Skeletal muscle tissue (tissue), 4 donors: ENCODE measurements around the gene ADAM33. TPM values are rescaled to one million over a fixed set of nuclear protein-coding genes. Genes with fewer than 3 reads are reported as not detected.

Experiments used
- H3K27ac ChIP-seq: one replicate; pipeline ENCODE4 v1.7.0; 2013; ENCODE audit warnings: mild to moderate bottlenecking, low read depth, low read length, inconsistent platforms
- H3K27me3 ChIP-seq, 3 donors: one replicate each; pipeline ENCODE4 v1.7.0; 2013; ENCODE audit warnings: low read length in 3 of 3; ENCODE audit not compliant: control insufficient read depth in 3 of 3, insufficient read depth in 3 of 3
- H3K36me3 ChIP-seq, 3 donors: one replicate each; pipeline ENCODE4 v1.7.0; 2013; ENCODE audit warnings: low read length in 3 of 3; ENCODE audit not compliant: control insufficient read depth in 3 of 3, insufficient read depth in 3 of 3
- H3K4me1 ChIP-seq, 3 donors: one replicate each; pipeline ENCODE4 v1.7.0; 2013; ENCODE audit warnings: low read length in 3 of 3, mild to moderate bottlenecking in 3 of 3; ENCODE audit not compliant: control insufficient read depth in 3 of 3, insufficient read depth in 3 of 3
- H3K4me3 ChIP-seq, 3 donors: one replicate each; pipeline ENCODE4 v1.7.0; 2013; ENCODE audit warnings: low read length in 3 of 3
- H3K9ac ChIP-seq, 3 donors: one replicate each; pipeline ENCODE4 v1.7.0; 2013; ENCODE audit warnings: low read length in 3 of 3, mild to moderate bottlenecking in 3 of 3, moderate library complexity in 2 of 3, low read depth in 1 of 3
- H3K9me3 ChIP-seq, 3 donors: one replicate each; pipeline ENCODE4 v1.7.0; 2013; ENCODE audit warnings: low read length in 3 of 3; ENCODE audit not compliant: control insufficient read depth in 3 of 3
- total RNA-seq: library from RNA; depleted of rRNA; stranded (reverse); fragments of >200 nt; gene quantifications from one replicate; pipeline ENCODE4 v1.2.3, GENCODE V29; 2014
- donor health status: Osteomylitis.

Gene ADAM33
- total RNA-seq, 1 donor from 2014 or later = 30.8 TPM

DNA sequence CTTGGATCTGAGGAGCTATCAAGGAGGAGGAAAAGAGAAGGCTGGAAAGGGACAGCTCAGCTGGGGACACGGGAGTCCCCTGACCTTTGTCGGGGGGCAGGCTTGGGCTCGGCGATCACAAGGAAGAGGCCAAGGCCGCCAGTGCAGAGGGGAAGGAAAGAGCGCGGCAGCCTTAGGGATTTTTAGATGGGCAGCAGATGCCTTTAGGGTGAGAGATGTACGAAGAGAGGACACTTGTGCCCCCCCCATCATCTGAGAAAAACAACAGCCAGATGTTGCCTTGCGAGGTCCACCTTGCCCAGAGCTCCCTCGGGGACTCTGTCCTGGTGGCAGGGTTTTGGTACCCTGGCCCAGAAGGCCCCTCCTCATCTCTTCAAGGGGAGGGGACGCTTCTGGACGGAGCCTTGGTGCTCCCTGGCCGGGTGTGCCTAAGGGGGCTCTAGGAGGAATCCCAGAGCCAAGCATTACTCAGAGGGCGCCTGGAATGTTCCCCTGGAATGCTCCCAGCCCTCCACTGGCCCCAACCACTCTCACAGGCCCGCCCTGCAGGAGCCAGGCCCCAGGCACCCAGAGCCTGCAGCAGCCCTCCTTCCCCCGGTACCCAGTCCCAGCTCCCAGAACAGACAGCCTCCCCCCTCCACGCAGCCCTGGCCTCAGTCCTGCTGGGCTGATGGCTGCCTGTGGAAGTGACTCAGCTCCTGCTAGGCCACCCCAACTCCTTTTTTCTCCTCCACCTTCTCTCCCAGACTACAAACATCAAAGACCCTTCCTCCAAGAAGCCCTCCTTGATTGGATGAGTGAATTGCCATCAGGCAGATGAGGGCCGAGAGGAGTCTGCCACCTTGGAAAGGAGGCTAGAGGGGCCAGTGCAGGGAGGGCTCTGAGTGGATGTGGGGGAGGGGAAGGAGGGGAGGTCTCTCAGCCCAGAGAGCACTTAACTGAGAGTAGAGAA, 1.8 kb downstream of the ADAM33 start:
- Histone ChIP-seq H3K36me3 (peaks cover 0 to 3% (median 0%) of the 10 kb centered on the region in 3 donors), H3K9ac (peak overlapping the region in 2 of 3 donors; percentile 10 to 57), H3K4me1 (peaks cover 13 to 19% (median 16%) of the 10 kb centered on the region in 3 donors), H3K4me3 (peak overlapping the region in 2 of 3 donors; percentile 22 to 66), H3K27me3 (peaks cover 8 to 14% (median 13%) of the 10 kb centered on the region in 3 donors), H3K27ac (no peak overlapping the region), H3K9me3 (no peaks in the 10 kb centered on the region)

DNA sequence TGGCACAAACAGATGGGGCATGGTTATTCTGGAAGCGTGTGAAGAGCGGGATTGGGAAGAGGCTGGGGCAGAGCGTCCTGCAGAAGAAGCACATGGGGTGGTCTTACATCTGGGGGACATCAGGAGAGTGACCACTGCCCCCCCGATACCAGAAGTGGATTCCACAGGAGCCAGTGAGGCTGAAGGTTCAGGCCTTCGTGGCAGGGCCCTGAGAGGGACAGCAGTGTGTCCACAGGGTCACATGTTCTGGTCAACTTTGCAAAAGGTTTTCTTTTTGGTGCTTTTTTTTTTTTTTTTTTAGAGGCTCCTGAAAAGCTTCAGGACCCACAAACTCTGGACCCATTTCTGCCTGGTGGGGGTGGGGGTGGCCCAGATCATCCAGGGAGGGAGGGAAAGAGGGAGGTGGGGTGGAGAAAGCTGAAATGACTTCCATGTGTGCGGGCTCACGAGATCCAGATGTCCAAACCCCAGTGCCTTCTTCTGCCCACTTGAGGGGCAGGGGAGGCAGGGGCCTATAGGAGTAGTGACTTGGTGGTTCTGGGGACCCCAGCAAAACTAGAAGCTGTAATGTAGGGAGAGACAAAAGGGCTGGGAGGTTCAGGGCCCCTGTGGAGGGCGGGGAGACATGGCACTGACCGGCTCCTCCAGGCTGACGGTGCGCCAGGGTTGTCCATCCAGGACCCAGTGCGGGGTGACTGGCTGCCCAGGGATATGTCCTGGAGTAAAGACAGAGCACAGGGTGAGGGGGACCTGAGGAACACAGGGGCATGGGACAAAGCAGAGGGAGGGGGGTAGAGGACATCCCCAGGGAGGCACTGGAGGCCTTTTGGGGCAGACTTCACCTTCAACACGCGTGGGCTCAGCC, 2.7 kb downstream of the ADAM33 start:
- H3K4me1 ChIP-seq = peaks cover 13 to 19% (median 16%) of the 10 kb centered on the region in 3 donors

DNA sequence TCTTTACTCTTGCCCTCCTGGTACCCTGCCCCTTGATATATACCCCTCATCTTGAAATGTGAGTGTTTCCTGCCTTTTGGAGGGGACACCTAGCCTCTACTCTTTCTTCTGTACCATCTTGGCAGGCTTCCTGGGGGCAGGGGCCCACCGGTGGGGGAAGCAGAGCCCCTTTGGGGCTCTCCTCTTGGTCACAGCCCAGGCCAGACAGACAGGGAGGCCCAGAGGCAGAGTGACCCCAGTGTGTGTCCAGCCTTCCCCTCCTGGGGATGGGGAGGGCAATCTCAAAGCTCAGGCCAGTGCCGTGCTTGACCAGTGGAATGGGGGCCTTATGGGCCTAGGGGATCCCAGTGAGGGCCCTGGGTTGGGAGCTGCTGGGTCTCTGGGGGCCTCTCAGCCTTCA, 3.6 kb downstream of the ADAM33 start:
- peaks cover 11 to 24% (median 21%) of the 10 kb centered on the region in 3 donors for H3K27me3 ChIP-seq
- no peak overlapping the region for H3K27ac ChIP-seq
- H3K9ac ChIP-seq = no peak overlapping the region
- H3K4me1 ChIP-seq = peaks cover 13 to 19% (median 16%) of the 10 kb centered on the region in 3 donors
- no peaks in the 10 kb centered on the region for H3K9me3 ChIP-seq
- H3K36me3 ChIP-seq = peaks cover 0 to 3% (median 0%) of the 10 kb centered on the region in 3 donors
- no peak overlapping the region for H3K4me3 ChIP-seq

More for the DNA sequence above, 2.7 kb downstream of the ADAM33 start:
- Histone ChIP-seq H3K36me3 (peaks cover 0 to 3% (median 0%) of the 10 kb centered on the region in 3 donors), H3K9me3 (no peaks in the 10 kb centered on the region), H3K27me3 (peaks cover 11 to 22% (median 18%) of the 10 kb centered on the region in 3 donors), H3K27ac (no peak overlapping the region), H3K4me3 (no peak overlapping the region), H3K9ac (peak overlapping the region in 1 of 3 donors; percentile 10)

DNA sequence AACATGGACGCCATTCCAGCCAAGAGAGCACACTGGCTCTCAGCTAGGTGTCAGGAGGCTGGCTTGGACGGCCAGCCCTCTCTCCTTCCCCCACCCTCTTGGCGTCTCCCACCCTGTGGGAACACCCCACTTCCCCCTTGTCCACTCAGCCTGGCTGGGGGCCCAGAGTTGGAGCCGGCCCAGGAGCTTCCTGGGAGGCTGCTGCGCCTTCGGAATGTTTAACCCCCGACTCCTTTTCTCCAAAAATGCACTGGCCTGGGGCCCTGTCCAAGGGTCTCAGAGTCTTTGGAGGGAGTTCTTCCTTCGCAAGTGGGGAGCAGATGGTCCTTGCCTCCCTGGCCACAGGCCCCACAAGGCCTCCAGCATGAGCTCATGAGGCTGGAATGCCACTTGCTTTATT, 4.1 kb downstream of the ADAM33 start:
- H3K27me3 ChIP-seq = peaks cover 11 to 25% (median 24%) of the 10 kb centered on the region in 3 donors
- H3K4me1 ChIP-seq = peaks cover 13 to 19% (median 16%) of the 10 kb centered on the region in 3 donors
- H3K4me3 ChIP-seq = no peak overlapping the region

DNA sequence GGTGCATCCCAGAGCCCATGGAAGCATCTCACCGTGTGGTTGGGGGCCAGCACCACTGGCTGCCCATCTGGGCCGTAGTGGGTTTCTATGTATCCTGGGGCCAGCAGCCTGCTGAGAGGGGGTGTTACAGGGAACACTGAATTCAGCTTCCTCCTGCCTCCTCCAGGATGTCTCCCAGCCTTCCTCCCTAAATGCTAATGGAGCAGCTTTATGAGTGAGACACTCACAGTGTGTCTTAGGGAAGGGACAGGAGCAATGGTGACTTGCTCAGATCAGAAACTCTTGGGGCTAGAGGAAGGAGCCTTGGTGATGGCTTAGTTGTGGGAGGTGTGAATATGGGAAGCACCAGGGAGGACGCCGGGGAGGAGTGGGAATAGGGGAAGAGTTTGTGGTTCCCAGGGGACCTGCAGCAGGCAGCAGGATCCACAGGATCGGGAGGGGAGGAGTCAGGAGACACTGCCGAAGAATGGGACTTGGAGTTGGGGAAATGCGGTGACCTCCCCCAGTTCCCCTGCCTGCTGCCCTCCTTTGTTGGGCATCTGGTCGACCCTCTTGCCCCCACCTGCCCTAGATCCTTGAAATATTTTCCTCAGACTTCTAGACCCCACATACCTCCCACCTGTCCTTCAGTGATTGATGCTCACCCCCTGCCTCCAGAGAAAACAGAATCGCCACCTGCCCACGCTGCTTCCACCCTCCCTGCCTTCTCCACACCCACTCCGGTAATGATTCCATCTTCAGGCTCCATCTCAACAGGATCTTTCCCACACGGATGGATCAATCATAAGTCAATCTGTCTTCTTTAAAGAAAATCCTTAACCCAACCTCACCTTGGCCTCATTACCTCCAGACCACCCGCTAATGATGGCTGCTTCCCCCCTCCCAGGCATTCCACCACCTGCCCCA, 6.6 kb downstream of the ADAM33 start:
- H3K4me3 ChIP-seq = no peak overlapping the region
- H3K4me1 ChIP-seq = peaks cover 9 to 19% (median 10%) of the 10 kb centered on the region in 3 donors
- no peak overlapping the region for H3K9ac ChIP-seq
- H3K36me3 ChIP-seq = peaks cover 0 to 3% (median 0%) of the 10 kb centered on the region in 3 donors
- H3K9me3 ChIP-seq = no peaks in the 10 kb centered on the region
- H3K27me3 ChIP-seq = peaks cover 3 to 24% (median 21%) of the 10 kb centered on the region in 3 donors
- no peak overlapping the region for H3K27ac ChIP-seq

More for the DNA sequence above, 4.1 kb downstream of the ADAM33 start:
- H3K9me3 ChIP-seq = no peaks in the 10 kb centered on the region
- H3K27ac ChIP-seq = no peak overlapping the region
- no peak overlapping the region for H3K9ac ChIP-seq
- H3K36me3 ChIP-seq = peaks cover 0 to 3% (median 0%) of the 10 kb centered on the region in 3 donors

DNA sequence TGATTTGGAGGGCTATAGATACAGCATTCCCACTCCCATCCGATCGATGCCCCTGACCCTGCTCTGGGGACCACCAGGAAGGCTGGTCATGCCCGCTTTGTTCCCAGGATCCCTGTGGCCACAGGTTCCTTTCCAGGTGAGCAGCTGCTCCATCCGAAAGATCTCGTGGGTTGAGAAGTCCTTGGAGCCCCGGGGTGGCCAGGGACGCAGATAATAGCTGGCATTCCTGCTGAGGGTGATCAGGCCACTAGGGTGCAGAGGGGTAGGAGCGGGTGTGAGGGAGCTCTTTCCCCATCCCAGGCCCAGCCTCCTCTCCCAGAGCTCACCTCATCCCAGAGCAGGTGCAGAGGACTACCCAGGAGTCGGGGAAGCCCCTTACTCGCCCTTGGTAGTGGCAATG, 7.4 kb downstream of the ADAM33 start:
- peaks cover 9 to 16% (median 10%) of the 10 kb centered on the region in 3 donors for H3K4me1 ChIP-seq
- peaks cover 3 to 24% (median 21%) of the 10 kb centered on the region in 3 donors for H3K27me3 ChIP-seq
- H3K36me3 ChIP-seq = peaks cover 0 to 3% (median 0%) of the 10 kb centered on the region in 3 donors
- no peak overlapping the region for H3K9ac ChIP-seq
- H3K27ac ChIP-seq = no peak overlapping the region
- H3K9me3 ChIP-seq = no peaks in the 10 kb centered on the region
- H3K4me3 ChIP-seq = no peak overlapping the region

DNA sequence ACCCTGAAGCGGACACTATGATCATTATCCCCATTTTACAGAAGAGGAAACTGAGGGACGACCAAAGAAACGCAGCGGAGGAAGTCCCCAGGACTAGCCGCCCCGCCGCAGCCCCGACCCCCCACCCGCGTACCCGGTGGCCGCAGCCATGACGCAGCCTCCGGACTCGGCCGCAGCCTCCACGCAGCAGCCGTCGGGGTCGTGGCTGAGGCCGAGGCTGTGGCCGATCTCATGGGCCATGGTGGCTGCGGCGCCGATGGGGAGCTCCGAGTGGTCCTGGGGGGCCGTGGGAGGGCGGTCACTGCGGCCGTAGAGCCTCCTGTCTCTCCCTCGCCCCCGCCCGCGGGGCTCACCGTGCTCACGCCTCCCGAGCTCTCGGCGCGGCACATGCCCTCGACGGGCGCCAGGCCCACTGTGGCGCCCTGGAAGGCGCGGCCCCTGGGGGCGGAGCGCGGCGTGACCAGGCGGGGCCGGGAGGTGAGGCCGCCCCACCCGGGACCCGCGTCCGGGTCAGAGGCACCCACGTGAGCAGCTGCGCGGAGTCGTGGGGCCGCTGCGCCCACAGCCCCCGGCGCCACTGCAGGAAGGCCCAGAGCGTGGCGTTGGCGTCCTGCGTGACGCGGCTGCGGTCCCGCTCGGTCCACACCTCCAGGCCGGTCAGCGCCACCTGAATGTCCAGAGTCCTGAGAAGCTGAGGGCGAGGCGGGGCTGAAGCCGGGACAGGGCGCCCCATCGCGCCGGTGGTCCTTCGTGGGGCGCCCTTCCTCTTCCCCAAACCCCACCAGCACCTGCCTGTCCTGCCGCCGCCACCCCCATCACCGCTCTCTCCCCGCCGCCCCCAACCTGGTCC, 8.4 kb downstream of the ADAM33 start:
- H3K36me3 ChIP-seq = peaks cover 0 to 3% (median 0%) of the 10 kb centered on the region in 3 donors
- no peak overlapping the region for H3K27ac ChIP-seq
- H3K9me3 ChIP-seq = no peaks in the 10 kb centered on the region
- peaks cover 3 to 24% (median 21%) of the 10 kb centered on the region in 3 donors for H3K27me3 ChIP-seq
- no peak overlapping the region for H3K9ac ChIP-seq
- no peak overlapping the region for H3K4me3 ChIP-seq
- H3K4me1 ChIP-seq = peaks cover 9 to 14% (median 10%) of the 10 kb centered on the region in 3 donors

DNA sequence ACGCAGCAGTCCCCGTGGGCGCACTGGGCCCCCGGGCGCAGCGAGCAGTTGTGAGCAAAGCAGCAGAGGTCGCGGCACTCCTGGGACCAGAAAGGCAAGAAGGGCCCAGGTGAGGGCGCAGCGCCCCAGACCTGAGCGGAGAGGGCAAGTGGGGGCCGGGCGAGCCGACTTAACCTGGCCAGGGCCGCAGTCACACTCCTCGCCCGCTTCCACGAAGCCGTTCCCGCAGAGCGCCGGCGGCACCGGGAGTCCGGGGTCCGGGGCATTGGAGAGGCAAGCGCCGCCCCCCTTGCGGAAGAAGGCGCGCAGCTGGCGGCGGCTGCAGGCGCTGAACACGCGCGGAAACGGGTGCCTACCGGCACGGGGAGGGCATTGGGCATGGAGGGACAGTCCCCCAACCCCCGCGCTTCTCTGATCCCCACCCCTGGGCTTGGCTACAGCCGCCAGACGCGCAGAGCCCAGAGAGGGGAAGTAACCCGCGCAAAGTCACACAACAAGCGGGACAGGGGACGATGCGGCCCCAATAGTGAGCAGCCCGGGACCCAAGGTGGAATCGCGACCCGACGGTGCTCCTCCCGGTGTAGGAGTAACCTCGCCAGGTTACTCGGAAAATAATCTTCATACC, 9.2 kb downstream of the ADAM33 start:
- Histone ChIP-seq H3K9ac (no peak overlapping the region), H3K27me3 (peaks cover 3 to 24% (median 21%) of the 10 kb centered on the region in 3 donors), H3K27ac (no peak overlapping the region), H3K4me3 (no peak overlapping the region), H3K36me3 (peaks cover 0 to 3% (median 0%) of the 10 kb centered on the region in 3 donors), H3K9me3 (no peaks in the 10 kb centered on the region), H3K4me1 (peaks cover 9 to 10% (median 10%) of the 10 kb centered on the region in 3 donors)
